ENCODE results near the gene RFNG.

RFNG gene

GRCh38 chr17:82051776-82052637 lies at the start of gene RFNG, which contains the start of gene GPS1:
RFNG (minus strand) TSS chr17:82051811; CDS start chr17:82051766, 45 bp downstream.
GPS1 (plus strand) TSS chr17:82051898; CDS start chr17:82051932, 34 bp downstream.
- DNase-seq, result peak in 48 of 51 donors; percentile 8 to 86 (median 60)

- peak in 1 of 51 donors; percentile 23 for DNase-seq
These were observed 49.7 kb upstream of the RFNG start for GRCh38 chr17:82101301-82101715.

GRCh38 chr17:82100502-82101298 lies 49.1 kb upstream of the RFNG start:
- no peak for DNase-seq

- DNase-seq, result peak in 8 of 51 donors; percentile 18 to 74 (median 63)
These were observed 47.5 kb upstream of the RFNG start for GRCh38 chr17:82098939-82099763.

GRCh38 chr17:82098169-82098938 lies 46.7 kb upstream of the RFNG start, which contains the start of gene FASN:
FASN (minus strand) TSS chr17:82098236; CDS start chr17:82096445, 1,791 bp downstream.
- peak; percentile 60 to 96 (median 89) for DNase-seq

- DNase-seq, result peak in 1 of 51 donors; percentile 58
These were observed 46.2 kb upstream of the RFNG start for GRCh38 chr17:82097919-82098168.

GRCh38 chr17:82097184-82097918 lies 45.7 kb upstream of the RFNG start:
- peak in 12 of 51 donors; percentile 18 to 66 (median 44) for DNase-seq

GRCh38 chr17:82096709-82097183 lies 45.1 kb upstream of the RFNG start:
- no peak for DNase-seq

GRCh38 chr17:82095777-82096708 lies 44.4 kb upstream of the RFNG start:
- DNase-seq, result no peak

- no peak for DNase-seq
These were observed 43.5 kb upstream of the RFNG start for GRCh38 chr17:82094931-82095776.

GRCh38 chr17:82092995-82093751 lies 41.6 kb upstream of the RFNG start:
- DNase-seq, result no peak

GRCh38 chr17:82092628-82092994 lies 41.0 kb upstream of the RFNG start:
- no peak for DNase-seq

GRCh38 chr17:82092094-82092586 lies 40.5 kb upstream of the RFNG start:
- no peak for DNase-seq

GRCh38 chr17:82091264-82092066 lies 39.9 kb upstream of the RFNG start:
- no peak for DNase-seq

- DNase-seq, result no peak
These were observed 39.1 kb upstream of the RFNG start for GRCh38 chr17:82090549-82091263.
